Right renal cortex interstitium (tissue), 3 donors: ENCODE results near the gene MAP2K4. TPM values are rescaled to one million over a fixed set of nuclear protein-coding genes. Genes with fewer than 3 reads are reported as not detected.
"Not testable (repeated sequence)": the region's sequence is repeated elsewhere in the genome, so short reads cannot be mapped to it uniquely, and the experiment has no call there.

Experiments
- DNase-seq, 3 donors: peaks; one replicate each; pipeline ENCODE4 v3.0.0-alpha.2; 2013; ENCODE audit warnings: low read depth in 3 of 3, low spot score in 2 of 3
- polyA plus RNA-seq, 3 donors: library from polyadenylated mRNA; unstranded; fragments of 120-200 nt; gene quantifications; one replicate each; pipeline ENCODE4 v1.2.1, GENCODE V29; 2013; ENCODE audit not compliant: insufficient read length in 3 of 3

Gene MAP2K4
- 10 to 100 TPM; 43.5 to 46.4 (median 45.0) TPM for polyA plus RNA-seq

DNA sequence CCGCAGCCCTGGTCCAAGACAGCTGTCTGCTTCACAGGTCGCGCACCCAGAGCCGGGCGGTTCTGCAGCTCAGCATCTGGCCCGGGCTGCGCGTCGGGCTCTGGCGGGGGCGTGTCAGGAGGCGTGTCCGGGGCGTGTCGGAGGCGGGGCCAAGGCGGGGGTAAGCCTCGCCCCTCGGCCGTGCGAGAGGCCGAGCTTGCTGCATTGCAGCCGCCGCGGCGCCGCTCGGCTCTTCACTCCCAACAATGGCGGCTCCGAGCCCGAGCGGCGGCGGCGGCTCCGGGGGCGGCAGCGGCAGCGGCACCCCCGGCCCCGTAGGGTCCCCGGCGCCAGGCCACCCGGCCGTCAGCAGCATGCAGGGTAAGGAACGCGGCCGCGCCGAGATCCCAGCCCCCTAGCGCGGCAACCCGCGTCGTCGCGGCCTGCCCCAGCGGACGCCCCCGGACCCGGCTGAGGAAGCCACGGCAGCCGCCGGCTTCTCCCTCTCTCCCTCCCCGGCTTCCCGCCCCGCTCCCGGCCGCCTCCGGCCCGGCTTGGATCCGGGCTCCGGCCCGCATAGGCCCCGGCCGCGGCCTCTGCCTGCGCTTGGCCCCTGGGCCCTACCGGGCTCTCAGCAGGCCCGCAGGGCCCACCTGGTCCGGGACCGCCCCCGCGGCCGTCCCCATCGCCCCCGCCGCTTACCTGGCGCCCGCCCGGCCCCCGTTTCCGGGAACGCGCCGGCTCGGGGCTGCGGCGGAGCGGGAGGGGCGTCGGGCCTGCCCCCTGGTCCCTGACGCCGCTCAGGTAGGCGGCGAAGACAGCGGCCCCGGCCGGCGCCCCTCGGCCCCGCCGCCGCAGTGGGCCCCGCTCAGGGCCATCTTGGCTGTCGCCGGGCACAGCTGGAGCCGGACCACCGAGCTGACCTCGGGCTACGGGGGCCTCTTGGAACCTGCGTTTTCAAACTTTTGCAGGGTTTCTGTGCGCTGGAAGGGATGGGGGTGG is at the start of gene MAP2K4:
TSS of gene MAP2K4 (plus strand) at position 236 of the 981 bp plus-strand sequence. CDS start at position 246, 10 bp downstream.
- DNase-seq, result peak in 2 of 3 donors; percentile 72 to 74

DNA sequence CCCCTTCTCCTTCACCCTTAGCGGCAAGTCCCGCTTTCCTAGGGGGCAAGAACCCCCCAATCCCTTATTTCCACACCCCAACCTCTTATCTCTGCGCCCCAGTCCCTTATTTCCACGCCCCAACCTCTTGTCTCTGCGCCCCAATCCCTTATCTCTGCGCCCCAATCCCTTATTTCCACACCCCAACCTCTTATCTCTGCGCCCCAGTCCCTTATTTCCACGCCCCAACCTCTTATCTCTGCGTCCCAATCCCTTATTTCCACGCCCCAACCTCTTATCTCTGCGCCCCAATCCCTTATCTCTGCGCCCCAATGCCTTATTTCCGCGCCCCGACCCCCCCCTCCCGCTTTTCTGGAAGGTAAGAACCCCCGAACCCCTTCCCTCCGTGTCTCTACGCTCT is 47.9 kb upstream of the MAP2K4 start:
- not testable (repeated sequence) for DNase-seq

DNA sequence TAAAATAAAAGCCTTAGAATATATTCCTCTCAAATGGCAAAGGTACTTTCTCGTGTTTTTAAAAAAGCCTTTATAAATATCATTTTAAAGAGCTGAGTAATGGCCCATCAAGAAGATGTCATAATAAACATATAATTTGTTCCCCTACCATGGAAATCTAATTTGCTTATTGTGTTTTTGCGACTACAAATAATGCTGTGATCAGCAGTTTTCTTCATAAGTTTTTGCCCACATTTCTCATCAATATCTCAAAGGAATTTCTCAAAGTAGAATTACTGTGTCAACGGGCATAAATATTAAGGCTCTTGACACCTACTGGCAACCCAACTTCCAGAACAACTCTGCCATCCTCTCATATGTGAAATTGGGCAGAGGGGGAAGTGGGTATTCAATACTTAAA is 40.9 kb upstream of the MAP2K4 start:
- no peak for DNase-seq

DNA sequence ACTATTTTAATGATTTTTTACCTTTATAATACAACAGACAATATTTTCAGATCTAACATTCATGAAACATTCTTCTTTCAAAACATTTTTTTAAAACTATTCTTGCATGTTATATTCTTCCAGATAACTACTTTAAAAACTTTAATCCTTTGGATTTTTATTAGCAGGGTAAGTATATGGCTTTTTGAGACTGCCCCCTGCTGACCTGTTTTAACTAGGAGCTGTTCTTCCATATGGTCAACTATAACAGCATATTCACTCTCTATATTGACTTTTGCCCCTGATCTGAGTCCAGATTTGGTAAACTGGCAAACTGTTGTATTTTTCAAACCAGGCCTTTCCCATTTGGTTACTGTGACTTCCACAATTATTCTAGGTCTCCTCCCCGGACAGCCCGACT is 39.9 kb upstream of the MAP2K4 start:
- no peak for DNase-seq

DNA sequence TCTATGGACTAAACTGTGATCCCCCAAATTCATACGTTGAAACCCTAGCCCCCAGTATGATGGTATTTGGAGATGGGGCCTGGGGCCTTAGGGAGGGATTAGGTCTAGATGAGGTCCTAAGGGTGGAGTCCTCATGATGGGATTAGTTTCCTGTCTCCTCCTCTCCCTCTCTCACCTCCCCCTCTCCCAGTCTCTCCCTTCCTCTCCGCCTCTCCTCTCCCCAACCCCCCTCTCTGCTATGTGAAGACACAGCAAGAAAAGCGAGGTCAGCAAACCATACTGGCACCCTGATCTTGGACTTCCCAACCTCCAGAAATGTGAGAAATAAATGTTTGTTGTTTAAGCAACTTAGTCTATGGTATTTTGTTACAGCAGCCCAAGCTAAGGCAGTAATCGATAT is 38.8 kb upstream of the MAP2K4 start:
- DNase-seq, result no peak

DNA sequence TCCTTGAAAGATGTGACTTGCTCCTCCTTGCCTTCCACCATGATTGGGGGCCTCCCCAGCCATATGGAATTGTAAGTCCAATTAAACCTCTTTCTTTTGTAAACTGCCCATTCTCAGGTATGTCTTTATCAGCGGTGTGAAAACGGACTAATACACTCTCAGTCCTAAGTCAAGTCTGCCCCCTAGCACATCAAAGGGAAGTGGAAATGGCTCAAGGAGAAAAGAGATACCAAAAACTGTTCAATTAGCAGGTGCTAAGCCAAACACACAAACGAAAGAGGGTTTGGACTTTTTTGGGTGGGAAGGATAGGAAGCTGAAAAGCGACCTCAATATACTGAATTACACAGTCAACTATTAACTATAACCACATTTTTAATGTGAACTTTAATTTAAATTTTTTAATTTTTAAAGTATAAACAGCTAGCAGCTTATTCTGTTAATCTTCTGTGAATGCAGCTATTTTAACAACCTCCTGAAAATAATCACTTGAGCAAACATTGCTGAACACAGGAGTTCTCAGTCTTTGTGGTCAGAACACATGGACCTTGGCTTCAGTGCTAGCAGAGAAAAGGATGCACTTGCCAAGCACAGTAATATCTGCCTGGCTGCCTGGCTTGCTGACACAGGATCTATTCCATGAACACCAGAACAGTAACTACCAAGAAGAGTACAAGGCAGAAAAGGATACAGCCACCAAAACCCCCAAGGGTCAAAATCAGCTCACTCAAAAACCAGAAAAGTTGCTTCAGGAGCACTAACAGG is 34.3 kb upstream of the MAP2K4 start:
- no peak for DNase-seq

DNA sequence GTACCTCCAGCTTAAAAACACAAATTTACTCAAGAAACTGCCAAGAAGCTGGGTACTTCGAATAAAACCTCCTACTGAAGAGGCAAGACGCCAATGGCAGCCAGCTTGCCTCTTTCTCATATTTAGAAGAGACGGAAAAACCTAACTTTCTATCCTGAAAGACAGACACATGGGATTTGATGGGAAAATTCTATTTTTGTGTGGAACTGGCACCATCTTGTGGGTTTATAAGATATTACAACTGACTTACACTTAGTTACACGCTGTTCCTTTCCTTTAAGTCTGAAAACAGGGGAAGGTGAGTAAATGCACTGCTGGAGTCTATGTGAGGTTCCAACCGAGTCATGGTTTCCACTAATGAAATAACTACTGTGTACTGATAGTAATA is 33.7 kb upstream of the MAP2K4 start:
- DNase-seq, result peak in 2 of 3 donors; percentile 10 to 25

DNA sequence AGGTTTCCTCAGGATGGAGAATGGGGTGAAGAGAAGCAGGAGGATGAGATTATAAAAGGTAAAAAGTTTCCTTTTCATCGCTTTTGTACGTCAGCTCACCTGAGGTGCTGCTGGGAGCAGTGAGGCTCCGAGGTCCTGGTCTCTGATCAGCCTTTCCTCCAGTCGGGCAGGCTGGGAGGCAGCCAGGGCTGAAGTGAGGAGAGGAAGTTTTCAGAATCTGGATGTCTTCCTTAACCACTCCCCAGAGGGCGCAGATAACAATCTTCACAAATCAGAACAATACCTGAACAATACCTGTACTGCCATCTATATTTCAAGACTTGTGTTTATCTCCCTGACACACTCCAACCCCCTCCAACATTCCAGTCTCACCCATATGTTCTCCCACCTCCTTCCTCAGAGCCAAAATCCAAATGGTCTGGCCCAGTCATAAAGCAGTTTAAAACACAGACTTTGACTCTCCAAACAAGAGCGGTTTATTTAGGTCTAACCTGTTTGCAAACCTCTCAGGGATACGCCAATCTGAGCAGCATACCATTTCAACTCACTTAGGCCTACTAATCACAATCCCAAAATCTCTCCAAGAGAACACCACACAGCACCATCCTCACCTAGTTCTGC is 30.2 kb upstream of the MAP2K4 start:
- DNase-seq, result no peak

DNA sequence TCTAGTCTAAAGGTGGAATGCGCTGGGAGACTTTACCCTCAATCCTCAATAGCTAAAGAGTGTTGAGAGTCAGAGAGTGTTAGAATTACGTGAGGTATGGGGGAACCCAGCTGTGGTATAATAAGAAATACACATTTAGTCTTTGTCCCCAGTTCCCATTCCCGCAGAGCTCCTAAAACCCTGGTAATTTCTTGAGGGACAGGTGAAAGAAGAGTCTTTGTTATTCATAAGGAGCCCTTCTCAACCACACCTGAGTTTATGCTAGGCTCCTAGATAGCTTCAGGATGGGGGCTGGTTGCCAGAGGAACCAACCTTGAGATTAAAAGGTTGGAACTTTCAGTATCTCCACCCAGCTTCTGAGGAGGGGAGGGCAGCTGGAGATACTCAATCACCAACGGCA is 29.2 kb upstream of the MAP2K4 start:
- no peak for DNase-seq

DNA sequence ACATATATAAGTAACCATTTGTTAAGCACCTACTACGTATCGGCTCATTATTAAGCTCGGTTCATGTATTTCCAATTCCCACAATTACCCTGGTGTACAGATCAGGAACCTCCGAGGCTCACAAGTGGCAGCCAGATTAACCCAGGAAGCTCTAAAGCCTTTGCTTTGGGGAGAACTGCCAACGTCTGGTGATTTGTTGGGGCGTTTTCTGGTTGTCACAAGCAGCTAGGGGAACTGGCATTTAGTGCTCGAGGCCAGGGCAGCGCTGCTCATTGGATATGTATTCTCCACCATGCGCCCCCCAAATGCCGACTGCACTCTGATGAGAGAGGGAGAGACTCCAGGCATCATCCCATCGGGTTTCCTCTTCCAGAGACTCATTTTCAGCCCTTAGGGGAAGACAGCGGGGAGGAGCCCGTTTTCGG is 23.9 kb upstream of the MAP2K4 start:
- DNase-seq, result peak in 2 of 3 donors; percentile 23 to 39

DNA sequence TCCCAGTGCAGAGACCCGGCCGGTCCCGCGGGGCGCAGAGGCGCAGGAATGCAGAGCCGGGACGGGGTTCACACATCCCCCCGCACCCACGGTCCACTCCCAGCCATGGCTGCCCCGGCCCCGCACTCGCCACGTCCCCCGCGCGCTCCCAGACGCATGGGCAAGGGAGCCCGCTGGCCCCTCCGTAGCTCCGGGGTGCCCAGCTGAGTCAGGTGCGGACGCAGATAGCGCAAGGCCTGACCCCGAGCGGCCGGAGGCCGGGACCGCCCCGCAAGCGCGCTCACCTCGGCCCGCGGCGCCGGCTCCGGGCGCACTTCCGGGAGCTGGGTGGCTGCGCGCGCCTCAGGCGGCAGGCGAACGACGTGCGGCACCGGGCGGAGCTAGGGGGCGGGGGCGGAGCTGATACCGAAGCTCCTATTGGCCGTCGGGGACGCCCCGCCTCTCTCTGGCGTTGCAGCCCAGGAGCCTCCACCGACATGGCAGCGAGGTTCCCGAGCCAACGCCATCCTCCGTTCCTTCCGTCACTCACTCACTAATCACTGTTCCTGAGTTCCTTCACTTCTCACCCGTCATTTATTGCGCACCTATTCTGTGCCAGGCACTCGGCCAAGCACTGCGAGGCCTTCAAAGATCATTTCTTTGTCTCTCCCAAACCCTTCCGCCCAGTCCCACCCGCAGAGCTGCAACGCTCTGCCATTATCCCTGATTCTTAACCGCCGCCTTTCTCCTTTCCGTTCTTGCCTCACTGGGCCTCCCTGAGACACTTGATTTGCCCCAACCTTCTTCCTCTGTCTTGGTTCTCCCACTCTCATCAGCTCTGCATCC is 23.3 kb upstream of the MAP2K4 start, which contains the start of gene ZNF18:
TSS of gene ZNF18 (minus strand) at position 329 of the 825 bp plus-strand sequence. CDS start 4,646 bp downstream, outside the sequence.
- peak; percentile 82 to 88 (median 85) for DNase-seq

DNA sequence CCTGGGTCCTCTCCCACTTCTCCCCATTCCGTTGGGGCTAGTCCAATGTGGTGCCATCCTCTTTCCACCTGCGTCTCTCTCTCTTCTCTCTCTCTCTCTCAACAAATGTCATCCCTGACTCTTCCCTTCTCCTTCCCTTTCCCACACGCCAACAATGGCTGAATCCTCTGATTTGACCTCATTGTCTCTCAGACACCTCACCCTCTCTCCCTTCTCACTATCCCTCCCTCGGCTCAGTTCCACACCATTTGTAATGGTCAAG is 22.8 kb upstream of the MAP2K4 start:
- DNase-seq, result no peak

DNA sequence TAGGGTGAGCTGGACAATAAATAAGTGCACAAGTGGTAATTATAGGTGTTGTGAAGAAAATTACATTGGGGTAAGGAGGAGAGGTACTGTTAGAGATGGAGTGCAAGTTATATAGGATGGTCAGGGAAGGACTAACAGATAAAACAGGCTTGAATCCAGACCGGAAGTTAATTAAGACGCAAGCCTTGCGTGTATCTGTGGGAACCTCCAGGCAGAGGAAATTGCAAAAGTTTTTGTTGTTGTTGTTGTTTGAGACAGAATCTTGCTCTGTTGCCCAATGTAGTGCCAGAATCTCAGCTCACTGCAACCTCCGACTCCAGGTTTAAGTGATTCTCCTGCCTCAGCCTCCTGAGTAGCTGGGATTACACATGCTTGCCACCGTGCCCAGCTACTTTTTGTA is 21.0 kb upstream of the MAP2K4 start:
- DNase-seq, result no peak

DNA sequence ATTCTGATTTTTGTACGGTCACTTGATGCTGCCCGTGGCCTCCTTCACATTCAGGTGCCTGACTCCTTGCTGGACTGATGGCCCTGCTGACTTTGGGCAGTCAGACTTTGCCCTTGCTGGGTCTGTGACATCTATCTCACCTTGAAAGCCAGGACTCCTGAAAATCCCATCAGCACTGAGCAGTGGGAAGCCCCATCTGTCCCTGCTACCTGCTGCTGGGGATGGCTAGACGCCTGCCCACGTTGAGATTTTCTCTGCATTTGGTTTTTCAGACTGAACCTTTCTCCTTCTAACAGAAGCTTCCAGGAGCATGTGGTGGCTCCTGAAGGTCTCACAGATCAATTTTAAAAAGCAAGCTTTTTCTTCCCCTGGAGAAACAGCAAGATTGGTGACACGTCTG is 13.2 kb upstream of the MAP2K4 start:
- no peak for DNase-seq

DNA sequence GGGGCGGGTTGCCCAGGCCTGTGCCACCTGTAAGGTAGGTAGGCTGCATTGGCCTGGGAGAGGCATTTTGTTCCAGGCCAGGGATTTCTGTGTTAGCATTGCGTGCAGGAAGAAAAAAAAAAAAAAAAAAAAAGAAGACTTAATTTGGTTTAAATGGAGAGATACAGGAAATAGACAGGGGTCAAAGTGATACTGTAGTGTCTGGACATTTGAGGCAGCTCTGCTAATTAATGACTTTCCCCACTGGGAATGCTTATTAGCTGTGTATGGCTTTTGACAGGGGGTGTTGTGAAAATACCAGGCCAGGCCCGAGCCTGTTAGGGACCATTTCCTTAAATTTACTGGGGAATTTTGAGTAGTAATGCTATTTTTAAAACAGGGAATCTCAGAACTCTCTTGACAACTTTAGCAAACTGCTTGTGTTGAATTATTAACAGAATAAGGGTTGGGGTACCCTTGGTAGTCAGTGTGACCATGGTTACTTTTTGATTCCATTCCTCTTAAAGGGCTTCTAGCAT is 1.0 kb downstream of the MAP2K4 start:
- no peak for DNase-seq

DNA sequence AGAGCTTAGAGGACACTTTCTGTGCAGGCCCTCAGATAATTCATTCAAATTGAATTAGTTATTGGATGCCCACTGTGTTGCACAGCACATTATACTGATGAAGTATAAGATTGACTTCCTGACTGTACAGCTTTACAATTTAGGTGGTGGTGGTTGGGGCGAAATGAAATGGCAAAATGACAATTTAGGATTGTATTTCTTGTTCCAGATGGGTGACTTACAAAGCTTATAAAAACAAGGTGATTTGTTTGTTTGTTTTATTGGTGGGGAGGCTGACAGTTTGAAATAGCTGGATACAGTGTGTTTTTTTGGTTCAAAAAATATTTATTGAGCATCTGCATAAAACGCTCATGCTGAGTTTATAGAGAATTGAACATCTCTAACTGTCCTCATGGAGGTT is 1.6 kb downstream of the MAP2K4 start:
- no peak for DNase-seq

DNA sequence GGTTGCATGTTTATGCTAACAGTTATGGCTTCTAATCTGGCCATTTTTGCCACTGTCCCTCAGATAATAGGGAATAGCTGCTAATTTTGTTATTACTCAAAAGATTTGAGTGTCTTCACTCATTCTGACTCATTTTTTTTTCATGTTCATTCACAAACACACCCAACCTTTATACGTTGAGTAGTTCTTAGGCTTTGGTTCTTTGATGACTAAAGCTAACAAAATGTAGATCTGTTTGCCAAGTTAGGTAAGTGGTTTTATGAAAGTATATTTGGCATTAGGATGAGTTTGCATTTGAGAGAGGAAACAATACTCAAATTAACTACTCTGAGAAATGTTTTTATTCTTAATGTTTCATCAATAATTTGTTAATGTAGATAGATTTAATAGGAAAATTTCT is 3.6 kb downstream of the MAP2K4 start:
- no peak for DNase-seq

DNA sequence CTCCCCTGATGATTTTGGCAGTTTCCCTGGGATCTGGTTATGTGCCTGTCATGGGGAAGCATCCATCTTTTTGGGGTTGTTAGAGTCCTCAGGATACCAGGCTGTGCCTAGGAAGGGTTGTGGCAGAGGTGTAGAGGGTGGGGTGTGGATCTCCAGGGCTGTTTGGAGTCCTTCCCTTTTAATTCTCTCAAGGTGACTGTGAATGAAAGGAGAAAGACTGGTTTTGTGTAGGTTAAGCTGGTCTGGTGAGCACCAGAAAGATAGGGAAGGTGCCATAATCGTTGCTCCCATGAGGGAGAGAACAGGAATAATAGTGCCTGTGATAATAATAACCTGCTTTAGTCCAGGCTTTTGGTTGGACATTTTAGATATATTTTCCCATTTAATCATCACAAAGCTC is 7.0 kb downstream of the MAP2K4 start:
- no peak for DNase-seq

DNA sequence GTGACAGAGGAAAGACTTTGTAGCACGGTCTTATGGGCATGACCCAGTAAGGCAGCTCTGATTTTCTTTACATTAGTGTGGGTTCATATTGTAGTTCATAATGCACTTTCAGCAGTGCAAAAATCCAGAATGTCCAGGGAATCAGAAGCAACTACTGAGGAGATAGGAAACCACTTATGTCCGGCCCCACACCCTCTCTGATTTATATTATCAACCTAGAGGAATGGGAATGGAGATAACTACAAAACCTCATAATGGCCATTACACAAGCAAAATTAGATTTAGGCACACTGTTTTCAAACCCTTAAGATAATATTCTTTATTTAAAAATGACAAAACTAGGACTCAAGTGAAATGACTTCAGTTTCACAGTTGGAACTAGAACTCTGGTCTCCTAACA is 7.9 kb downstream of the MAP2K4 start:
- no peak for DNase-seq

DNA sequence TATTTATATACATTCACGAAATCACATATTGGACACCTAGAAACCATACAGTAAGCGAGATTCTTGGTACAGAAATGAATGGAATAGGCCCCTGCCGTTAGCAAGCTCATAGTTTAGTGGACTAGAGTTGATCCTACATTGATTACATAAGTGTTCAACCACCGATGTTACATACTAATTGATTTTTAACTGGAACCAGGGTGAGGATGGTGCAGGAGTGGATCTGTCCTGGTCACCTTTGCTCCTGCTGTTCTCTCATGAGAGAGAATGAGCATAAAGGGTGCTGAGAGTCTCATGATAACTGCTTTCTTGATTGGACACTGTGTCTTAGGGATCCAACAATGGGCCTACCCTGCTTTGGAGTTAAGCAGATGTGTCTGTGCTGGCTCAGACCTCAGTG is 13.9 kb downstream of the MAP2K4 start:
- no peak for DNase-seq
